GM20000 (cell line): ENCODE measurements around the gene RBMS3.
"Not testable (repeated sequence)": the region's sequence is repeated elsewhere in the genome, so short reads cannot be mapped to it uniquely, and the experiment has no call there.

Experiments used
- DNase-seq: peaks from one replicate; pipeline ENCODE4 v3.0.0; 2012; ENCODE audit warnings: low spot score
- CTCF ChIP-seq: IDR thresholded peaks from 2 replicates; pipeline ENCODE4 v1.5.1; 2012; ENCODE audit warnings: mild to moderate bottlenecking, control low read depth; ENCODE audit errors: extremely low read depth, missing control alignments

The RBMS3 gene

GRCh38 chr3:29385046-29385830 lies 104.4 kb downstream of the RBMS3 start:
- no peak for TF ChIP-seq CTCF
- no peak for DNase-seq

DNA sequence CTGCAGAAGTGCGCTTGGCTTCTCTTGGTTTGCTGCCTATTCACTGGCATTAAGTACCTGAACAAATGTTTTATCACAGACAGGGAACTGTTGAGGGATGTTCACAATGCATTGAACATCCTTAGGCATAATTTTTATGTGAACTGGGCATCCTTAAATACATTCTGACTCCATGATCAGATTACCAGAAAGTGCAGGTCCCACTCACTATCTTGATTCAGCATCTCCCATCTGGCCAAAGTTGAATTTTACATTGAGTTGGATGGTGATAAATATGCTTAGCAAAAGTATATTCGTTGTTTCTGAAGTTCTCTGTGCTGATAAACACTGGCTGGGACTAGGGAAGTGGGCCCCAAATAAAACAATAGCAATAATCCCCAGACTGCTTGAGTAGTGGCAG lies 108.5 kb downstream of the RBMS3 start:
- no peak for TF ChIP-seq CTCF
- DNase-seq, result no peak

- TF ChIP-seq CTCF, result no peak
- DNase-seq, result no peak
Observed at GRCh38 chr3:29392625-29393388, 111.9 kb downstream of the RBMS3 start.

DNA sequence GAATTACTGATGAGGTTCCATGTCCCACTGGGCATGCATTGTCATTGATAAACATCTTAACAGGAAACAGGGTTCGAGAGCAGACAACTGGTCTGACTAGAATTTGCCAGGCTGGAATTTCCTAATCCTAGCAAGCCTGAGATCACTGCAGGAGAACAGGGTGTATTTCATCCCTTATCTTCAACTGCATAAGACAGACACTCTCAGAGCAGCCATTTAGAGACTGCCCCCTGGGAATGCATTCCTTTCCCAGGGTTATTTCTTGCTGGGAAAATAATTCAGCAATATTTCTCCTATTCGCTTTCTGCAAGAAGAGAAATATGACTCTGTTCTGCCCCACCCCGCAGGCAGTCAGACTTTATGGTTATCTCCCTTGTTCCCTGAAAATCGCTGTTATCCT lies 113.1 kb downstream of the RBMS3 start:
- DNase-seq, result not testable (repeated sequence)

GRCh38 chr3:29397406-29397805 lies 116.5 kb downstream of the RBMS3 start:
- no peak for TF ChIP-seq CTCF
- no peak for DNase-seq

DNA sequence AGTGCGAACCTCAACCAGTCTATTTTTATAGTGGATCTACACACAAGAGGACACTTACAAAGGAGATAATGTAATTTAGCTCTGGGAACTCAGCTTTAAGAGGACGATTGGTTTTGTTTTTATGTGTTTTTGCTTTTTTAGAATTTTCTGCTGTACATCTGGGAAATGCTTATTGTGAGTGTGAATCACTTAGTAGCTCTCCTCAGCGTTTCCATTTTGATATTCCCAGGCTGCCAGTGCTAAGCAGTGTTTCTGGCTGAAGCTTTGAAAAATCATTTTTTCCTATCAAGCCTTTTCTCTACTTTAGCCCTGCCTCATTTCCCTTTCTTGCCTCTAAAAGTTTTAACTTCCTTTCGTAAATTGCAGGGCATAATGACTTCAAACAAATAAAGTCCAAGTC lies 117.9 kb downstream of the RBMS3 start:
- no peak for TF ChIP-seq CTCF
- DNase-seq, result no peak

GRCh38 chr3:29406291-29406832 lies 125.5 kb downstream of the RBMS3 start:
- no peak for DNase-seq
- no peak for TF ChIP-seq CTCF
